Measurements from ENCODE around the gene G6PC2.
"Not testable (repeated sequence)": the region's sequence is repeated elsewhere in the genome, so short reads cannot be mapped to it uniquely, and the experiment has no call there.

DNA sequence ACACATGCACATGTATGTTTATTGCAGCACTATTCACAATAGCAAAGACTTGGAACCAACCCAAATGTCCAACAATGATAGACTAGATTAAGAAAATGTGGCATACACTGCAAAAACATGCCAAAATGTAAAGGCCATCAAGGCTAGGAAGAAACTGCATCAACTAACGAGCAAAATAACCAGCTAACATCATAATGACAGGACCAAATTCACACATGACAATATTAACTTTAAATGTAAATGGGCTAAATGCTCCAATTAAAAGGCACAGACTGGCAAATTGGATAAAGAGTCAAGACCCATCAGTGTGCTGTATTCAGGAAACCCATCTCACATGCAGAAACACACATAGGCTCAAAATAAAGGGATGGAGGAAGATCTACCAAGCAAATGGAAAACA is 33.9 kb upstream of the G6PC2 start:
- TF ChIP-seq EP300 (IDR thresholded peaks at IDR 0.05); POLR2A (IDR thresholded peaks at IDR 0.05; ENCODE audit: low read depth): not testable (repeated sequence)
- TF ChIP-seq, protein P1, sequence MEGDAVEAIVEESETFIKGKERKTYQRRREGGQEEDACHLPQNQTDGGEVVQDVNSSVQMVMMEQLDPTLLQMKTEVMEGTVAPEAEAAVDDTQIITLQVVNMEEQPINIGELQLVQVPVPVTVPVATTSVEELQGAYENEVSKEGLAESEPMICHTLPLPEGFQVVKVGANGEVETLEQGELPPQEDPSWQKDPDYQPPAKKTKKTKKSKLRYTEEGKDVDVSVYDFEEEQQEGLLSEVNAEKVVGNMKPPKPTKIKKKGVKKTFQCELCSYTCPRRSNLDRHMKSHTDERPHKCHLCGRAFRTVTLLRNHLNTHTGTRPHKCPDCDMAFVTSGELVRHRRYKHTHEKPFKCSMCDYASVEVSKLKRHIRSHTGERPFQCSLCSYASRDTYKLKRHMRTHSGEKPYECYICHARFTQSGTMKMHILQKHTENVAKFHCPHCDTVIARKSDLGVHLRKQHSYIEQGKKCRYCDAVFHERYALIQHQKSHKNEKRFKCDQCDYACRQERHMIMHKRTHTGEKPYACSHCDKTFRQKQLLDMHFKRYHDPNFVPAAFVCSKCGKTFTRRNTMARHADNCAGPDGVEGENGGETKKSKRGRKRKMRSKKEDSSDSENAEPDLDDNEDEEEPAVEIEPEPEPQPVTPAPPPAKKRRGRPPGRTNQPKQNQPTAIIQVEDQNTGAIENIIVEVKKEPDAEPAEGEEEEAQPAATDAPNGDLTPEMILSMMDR (IDR thresholded peaks at IDR 0.05): not testable (repeated sequence)

All from esophagus muscularis mucosa (tissue), 4 donors.